HepG2 (cell line): Measurements from ENCODE around the gene MFAP2.

ENCODE experiments used
- EED ChIP-seq: sonication (generic); formaldehyde crosslinking; IDR thresholded peaks from 2 replicates; pipeline ENCODE4 v1.5.0; 2020; ENCODE audit warnings: mild to moderate bottlenecking, missing genetic modification reagents
- EP300 ChIP-seq, 3 experiments: sonication (generic) in 1 of 3; formaldehyde crosslinking in 1 of 3; IDR thresholded peaks; 2 replicates each; pipeline versions ENCODE4 v1.5.1 to v1.6.1; 2011 to 2020; ENCODE audit warnings: low read depth in 2 of 3, low read length in 2 of 3, borderline replicate concordance in 1 of 3, improper control_type of control experiment in 1 of 3, mild to moderate bottlenecking in 1 of 3, missing genetic modification reagents in 1 of 3, moderate library complexity in 1 of 3
- HDAC2 ChIP-seq: sonication (generic); formaldehyde crosslinking; IDR thresholded peaks from 2 replicates; pipeline ENCODE4 v1.4.0; 2020; ENCODE audit warnings: missing genetic modification reagents
- JUN ChIP-seq: sonication (generic); formaldehyde crosslinking; IDR thresholded peaks from 2 replicates; pipeline ENCODE4 v1.4.0; 2020; ENCODE audit warnings: mild to moderate bottlenecking, missing genetic modification reagents
- ZKSCAN8 ChIP-seq: IDR thresholded peaks from 2 replicates; pipeline ENCODE4 v1.6.1; 2016; ENCODE audit warnings: borderline replicate concordance, missing genetic modification reagents, missing compliant biosample characterization
- ZNF446 ChIP-seq: sonication (generic); formaldehyde crosslinking; IDR thresholded peaks from 2 replicates; pipeline ENCODE4 v1.5.0; 2020; ENCODE audit warnings: mild to moderate bottlenecking, missing genetic modification reagents
- TF ChIP-seq, protein P1 (sequence below): sonication (generic); formaldehyde crosslinking; IDR thresholded peaks from 2 replicates; pipeline ENCODE4 v1.5.0; 2020; ENCODE audit warnings: missing genetic modification reagents
- TF ChIP-seq, protein P2 (sequence below): sonication (generic); formaldehyde crosslinking; IDR thresholded peaks from 2 replicates; pipeline ENCODE4 v1.8.0; 2022; ENCODE audit warnings: low read depth, missing genetic modification reagents
- TF ChIP-seq, protein P3 (sequence below): sonication (generic); formaldehyde crosslinking; IDR thresholded peaks from 2 replicates; pipeline ENCODE4 v1.8.1; 2022; ENCODE audit warnings: mild to moderate bottlenecking, missing genetic modification reagents
- TF ChIP-seq, protein P4 (sequence below): sonication (generic); formaldehyde crosslinking; IDR thresholded peaks from 2 replicates; pipeline ENCODE4 v1.4.0; 2020; ENCODE audit warnings: mild to moderate bottlenecking, missing genetic modification reagents
- TF ChIP-seq, protein P5 (sequence below): sonication (generic); formaldehyde crosslinking; IDR thresholded peaks from 2 replicates; pipeline ENCODE4 v1.5.1; 2020; ENCODE audit warnings: mild to moderate bottlenecking, missing genetic modification reagents, moderate library complexity
- TF ChIP-seq, protein P6 (sequence below): sonication (generic); formaldehyde crosslinking; IDR thresholded peaks from 2 replicates; pipeline ENCODE4 v1.5.0; 2020; ENCODE audit warnings: mild to moderate bottlenecking, missing genetic modification reagents
- TF ChIP-seq, protein P7 (sequence below): sonication (generic); formaldehyde crosslinking; IDR thresholded peaks from 2 replicates; pipeline ENCODE4 v1.5.0; 2020; ENCODE audit warnings: mild to moderate bottlenecking, missing genetic modification reagents, moderate library complexity

DNA sequence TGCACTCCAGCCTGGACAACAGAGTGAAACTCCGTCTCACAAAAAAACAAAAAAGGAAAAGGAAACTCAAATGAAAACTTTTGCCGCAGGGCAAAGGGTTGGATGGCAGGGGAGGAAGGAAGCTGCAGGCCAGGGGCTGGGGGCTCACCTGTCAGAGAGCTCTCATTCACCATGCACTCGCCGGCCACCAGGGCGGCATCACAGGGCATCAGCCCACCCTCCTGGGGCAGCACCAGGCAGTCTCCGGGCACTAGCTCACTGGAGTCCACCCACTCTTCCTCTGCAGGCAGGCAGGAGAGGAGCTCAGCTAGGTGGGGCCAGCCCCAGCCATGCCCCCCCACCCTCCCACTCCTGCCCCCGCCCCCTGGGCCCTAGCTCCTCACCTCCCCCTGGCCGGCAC, 19.4 kb upstream of the MFAP2 start:
- TF ChIP-seq EP300 (IDR thresholded peaks at IDR 0.05; ENCODE audit: low read depth in 2 of 2, low read length in 2 of 2) (no peak), EP300 (CRISPR knock-in tag; IDR thresholded peaks at IDR 0.05; ENCODE audit: borderline replicate concordance) (no peak), HDAC2 (no peak), ZKSCAN8 (no peak), JUN (CRISPR knock-in tag) (no peak), ZNF446 (CRISPR knock-in tag) (no peak), EED (no peak)
- TF ChIP-seq, protein P1, sequence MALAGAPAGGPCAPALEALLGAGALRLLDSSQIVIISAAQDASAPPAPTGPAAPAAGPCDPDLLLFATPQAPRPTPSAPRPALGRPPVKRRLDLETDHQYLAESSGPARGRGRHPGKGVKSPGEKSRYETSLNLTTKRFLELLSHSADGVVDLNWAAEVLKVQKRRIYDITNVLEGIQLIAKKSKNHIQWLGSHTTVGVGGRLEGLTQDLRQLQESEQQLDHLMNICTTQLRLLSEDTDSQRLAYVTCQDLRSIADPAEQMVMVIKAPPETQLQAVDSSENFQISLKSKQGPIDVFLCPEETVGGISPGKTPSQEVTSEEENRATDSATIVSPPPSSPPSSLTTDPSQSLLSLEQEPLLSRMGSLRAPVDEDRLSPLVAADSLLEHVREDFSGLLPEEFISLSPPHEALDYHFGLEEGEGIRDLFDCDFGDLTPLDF (CRISPR knock-in tag): no peak
- TF ChIP-seq, protein P2, sequence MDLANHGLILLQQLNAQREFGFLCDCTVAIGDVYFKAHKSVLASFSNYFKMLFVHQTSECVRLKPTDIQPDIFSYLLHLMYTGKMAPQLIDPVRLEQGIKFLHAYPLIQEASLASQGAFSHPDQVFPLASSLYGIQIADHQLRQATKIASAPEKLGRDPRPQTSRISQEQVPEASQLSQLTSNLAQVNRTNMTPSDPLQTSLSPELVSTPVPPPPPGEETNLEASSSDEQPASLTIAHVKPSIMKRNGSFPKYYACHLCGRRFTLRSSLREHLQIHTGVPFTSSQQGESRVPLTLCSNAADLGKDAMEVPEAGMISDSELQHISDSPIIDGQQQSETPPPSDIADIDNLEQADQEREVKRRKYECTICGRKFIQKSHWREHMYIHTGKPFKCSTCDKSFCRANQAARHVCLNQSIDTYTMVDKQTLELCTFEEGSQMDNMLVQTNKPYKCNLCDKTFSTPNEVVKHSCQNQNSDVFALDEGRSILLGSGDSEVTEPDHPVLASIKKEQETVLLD: no peak
- TF ChIP-seq, protein P3, sequence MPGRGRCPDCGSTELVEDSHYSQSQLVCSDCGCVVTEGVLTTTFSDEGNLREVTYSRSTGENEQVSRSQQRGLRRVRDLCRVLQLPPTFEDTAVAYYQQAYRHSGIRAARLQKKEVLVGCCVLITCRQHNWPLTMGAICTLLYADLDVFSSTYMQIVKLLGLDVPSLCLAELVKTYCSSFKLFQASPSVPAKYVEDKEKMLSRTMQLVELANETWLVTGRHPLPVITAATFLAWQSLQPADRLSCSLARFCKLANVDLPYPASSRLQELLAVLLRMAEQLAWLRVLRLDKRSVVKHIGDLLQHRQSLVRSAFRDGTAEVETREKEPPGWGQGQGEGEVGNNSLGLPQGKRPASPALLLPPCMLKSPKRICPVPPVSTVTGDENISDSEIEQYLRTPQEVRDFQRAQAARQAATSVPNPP (CRISPR knock-in tag): no peak
- TF ChIP-seq, protein P4, sequence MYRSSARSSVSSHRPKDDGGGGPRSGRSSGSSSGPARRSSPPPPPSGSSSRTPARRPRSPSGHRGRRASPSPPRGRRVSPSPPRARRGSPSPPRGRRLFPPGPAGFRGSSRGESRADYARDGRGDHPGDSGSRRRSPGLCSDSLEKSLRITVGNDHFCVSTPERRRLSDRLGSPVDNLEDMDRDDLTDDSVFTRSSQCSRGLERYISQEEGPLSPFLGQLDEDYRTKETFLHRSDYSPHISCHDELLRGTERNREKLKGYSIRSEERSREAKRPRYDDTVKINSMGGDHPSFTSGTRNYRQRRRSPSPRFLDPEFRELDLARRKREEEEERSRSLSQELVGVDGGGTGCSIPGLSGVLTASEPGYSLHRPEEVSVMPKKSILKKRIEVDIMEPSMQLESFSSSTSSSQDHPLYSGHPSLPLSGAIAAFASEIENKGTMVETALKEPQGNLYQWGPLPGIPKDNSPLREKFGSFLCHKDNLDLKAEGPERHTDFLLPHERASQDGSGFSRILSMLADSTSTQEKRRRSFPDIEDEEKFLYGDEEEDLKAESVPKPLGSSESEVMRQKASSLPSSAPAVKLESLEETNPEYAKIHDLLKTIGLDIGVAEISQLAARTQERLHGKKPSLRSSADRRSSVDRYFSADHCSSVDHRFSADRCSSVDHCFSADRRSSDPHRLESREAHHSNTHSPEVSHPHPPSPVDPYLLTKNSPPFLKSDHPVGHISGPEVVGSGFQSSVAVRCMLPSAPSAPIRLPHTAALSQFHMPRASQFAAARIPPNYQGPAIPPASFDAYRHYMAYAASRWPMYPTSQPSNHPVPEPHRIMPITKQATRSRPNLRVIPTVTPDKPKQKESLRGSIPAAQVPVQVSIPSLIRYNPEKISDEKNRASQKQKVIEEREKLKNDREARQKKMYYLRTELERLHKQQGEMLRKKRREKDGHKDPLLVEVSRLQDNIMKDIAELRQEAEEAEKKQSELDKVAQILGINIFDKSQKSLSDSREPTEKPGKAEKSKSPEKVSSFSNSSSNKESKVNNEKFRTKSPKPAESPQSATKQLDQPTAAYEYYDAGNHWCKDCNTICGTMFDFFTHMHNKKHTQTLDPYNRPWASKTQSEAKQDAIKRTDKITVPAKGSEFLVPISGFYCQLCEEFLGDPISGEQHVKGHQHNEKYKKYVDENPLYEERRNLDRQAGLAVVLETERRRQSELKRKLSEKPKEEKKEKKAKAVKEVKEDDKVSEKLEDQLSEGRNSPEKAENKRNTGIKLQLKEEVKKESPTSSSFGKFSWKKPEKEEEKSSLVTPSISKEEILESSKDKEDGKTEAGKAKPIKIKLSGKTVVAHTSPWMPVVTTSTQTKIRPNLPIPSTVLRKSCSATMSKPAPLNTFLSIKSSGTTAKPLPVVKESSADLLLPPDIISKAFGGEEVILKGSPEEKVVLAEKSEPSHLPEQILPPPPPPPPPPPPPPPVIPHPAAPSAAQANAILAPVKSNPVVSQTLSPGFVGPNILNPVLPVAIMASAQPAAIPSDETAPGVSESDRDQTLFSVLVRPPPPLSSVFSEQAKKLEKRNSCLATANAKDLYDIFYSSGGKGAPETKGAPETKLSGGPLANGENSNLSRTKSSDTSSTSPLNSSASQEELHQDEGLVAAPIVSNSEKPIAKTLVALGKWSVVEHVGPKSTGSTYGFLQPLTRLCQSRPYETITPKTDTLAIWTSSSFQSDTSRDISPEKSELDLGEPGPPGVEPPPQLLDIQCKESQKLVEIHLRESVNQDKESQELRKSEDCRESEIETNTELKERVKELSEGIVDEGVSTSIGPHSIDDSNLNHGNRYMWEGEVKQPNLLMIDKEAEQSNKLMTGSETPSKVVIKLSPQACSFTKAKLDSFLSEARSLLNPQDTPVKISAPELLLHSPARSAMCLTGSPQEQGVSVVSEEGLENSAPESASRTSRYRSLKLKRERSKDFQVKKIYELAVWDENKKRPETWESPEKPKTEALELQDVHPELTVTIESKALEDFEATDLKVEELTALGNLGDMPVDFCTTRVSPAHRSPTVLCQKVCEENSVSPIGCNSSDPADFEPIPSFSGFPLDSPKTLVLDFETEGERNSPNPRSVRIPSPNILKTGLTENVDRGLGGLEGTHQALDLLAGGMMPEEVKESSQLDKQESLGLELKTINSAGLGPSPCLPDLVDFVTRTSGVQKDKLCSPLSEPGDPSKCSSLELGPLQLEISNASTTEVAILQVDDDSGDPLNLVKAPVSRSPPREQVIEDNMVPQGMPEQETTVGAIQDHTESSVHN (CRISPR knock-in tag): no peak
- TF ChIP-seq, protein P5, sequence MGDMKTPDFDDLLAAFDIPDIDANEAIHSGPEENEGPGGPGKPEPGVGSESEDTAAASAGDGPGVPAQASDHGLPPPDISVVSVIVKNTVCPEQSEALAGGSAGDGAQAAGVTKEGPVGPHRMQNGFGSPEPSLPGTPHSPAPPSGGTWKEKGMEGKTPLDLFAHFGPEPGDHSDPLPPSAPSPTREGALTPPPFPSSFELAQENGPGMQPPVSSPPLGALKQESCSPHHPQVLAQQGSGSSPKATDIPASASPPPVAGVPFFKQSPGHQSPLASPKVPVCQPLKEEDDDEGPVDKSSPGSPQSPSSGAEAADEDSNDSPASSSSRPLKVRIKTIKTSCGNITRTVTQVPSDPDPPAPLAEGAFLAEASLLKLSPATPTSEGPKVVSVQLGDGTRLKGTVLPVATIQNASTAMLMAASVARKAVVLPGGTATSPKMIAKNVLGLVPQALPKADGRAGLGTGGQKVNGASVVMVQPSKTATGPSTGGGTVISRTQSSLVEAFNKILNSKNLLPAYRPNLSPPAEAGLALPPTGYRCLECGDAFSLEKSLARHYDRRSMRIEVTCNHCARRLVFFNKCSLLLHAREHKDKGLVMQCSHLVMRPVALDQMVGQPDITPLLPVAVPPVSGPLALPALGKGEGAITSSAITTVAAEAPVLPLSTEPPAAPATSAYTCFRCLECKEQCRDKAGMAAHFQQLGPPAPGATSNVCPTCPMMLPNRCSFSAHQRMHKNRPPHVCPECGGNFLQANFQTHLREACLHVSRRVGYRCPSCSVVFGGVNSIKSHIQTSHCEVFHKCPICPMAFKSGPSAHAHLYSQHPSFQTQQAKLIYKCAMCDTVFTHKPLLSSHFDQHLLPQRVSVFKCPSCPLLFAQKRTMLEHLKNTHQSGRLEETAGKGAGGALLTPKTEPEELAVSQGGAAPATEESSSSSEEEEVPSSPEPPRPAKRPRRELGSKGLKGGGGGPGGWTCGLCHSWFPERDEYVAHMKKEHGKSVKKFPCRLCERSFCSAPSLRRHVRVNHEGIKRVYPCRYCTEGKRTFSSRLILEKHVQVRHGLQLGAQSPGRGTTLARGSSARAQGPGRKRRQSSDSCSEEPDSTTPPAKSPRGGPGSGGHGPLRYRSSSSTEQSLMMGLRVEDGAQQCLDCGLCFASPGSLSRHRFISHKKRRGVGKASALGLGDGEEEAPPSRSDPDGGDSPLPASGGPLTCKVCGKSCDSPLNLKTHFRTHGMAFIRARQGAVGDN (CRISPR knock-in tag): no peak
- TF ChIP-seq, protein P6, sequence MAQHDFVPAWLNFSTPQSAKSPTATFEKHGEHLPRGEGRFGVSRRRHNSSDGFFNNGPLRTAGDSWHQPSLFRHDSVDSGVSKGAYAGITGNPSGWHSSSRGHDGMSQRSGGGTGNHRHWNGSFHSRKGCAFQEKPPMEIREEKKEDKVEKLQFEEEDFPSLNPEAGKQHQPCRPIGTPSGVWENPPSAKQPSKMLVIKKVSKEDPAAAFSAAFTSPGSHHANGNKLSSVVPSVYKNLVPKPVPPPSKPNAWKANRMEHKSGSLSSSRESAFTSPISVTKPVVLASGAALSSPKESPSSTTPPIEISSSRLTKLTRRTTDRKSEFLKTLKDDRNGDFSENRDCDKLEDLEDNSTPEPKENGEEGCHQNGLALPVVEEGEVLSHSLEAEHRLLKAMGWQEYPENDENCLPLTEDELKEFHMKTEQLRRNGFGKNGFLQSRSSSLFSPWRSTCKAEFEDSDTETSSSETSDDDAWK: no peak
- TF ChIP-seq, protein P7, sequence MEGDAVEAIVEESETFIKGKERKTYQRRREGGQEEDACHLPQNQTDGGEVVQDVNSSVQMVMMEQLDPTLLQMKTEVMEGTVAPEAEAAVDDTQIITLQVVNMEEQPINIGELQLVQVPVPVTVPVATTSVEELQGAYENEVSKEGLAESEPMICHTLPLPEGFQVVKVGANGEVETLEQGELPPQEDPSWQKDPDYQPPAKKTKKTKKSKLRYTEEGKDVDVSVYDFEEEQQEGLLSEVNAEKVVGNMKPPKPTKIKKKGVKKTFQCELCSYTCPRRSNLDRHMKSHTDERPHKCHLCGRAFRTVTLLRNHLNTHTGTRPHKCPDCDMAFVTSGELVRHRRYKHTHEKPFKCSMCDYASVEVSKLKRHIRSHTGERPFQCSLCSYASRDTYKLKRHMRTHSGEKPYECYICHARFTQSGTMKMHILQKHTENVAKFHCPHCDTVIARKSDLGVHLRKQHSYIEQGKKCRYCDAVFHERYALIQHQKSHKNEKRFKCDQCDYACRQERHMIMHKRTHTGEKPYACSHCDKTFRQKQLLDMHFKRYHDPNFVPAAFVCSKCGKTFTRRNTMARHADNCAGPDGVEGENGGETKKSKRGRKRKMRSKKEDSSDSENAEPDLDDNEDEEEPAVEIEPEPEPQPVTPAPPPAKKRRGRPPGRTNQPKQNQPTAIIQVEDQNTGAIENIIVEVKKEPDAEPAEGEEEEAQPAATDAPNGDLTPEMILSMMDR: no peak
